K562 (cell line): ENCODE data around the gene TCEAL6. TPM values are rescaled to one million over a fixed set of nuclear protein-coding genes. Genes with fewer than 3 reads are reported as not detected.

Experiments
- ATAC-seq: fragments of 200-7000 bp; cut with Tn5 transposase; 3 replicates; pipeline ENCODE4 v1.9.1; 2020; ENCODE audit warnings: moderate library complexity
- BruUV-seq: library from RNA; stranded (reverse); fragments of 400-500 nt; replicated peaks from 2 replicates; lab custom pipeline; 2021; lab: Mats Ljungman, UMichigan
- CTCF ChIA-PET: fragments of 300-600 bp; formaldehyde crosslinking; extraction: SDS; loops from one replicate; lab custom pipeline; 2021; ENCODE audit warnings: low intra/inter-chr PET ratio; lab: Yijun Ruan, JAX
- POLR2A ChIA-PET: fragments of 300-600, 350-650 bp; sonication (Branson Sonifier 250); formaldehyde crosslinking; extraction: SDS; loops from one replicate; lab custom pipeline; 2021; ENCODE audit warnings: antibody characterized with exemption, inconsistent platforms; lab: Yijun Ruan, JAX
- DNase-seq, 4 experiments: peaks; one replicate each; pipeline versions ENCODE4 v3.0.0 to v3.0.0-alpha.2; 2011 to 2018; ENCODE audit warnings: low spot score in 3 of 4, mixed read lengths in 3 of 4; ENCODE audit errors: extremely low read depth in 1 of 4
- FAIRE-seq: peaks from 2 replicates; lab custom pipeline; 2011; peaks lifted over from hg19 to GRCh38; lab: Jason Lieb, UNC
- H2AFZ ChIP-seq: 2 replicates; pipeline ENCODE4 v1.6.0; 2011; ENCODE audit warnings: low read depth, low read length, control low read depth, inconsistent platforms
- H3K27ac ChIP-seq: fragments of 200-600 bp; 3 replicates; pipeline ENCODE4 v1.8.0; 2011; ENCODE audit warnings: low read depth, mild to moderate bottlenecking, control low read depth, inconsistent platforms, low read length, moderate library complexity, mixed read lengths; ENCODE audit errors: extremely low read depth
- H3K27me3 ChIP-seq, 2 experiments: fragments of 300-600 bp in 1 of 2; 2 replicates in 1 of 2; 3 replicates in 1 of 2; pipeline versions ENCODE4 v1.6.0 to v1.8.0; 2011; ENCODE audit warnings: inconsistent platforms in 2 of 2, low read length in 2 of 2, mild to moderate bottlenecking in 1 of 2, mixed read lengths in 1 of 2, moderate library complexity in 1 of 2; ENCODE audit not compliant: control insufficient read depth in 2 of 2, insufficient read depth in 2 of 2
- H3K36me3 ChIP-seq: fragments of 300-600 bp; 3 replicates; pipeline ENCODE4 v1.8.0; 2011; ENCODE audit warnings: mild to moderate bottlenecking, low read length, inconsistent platforms; ENCODE audit not compliant: control insufficient read depth, insufficient read depth
- H3K4me1 ChIP-seq, 2 experiments: fragments of 200-600 bp in 1 of 2; replicated peaks in 1 of 2; 2 replicates in 1 of 2; 3 replicates in 1 of 2; pipeline versions ENCODE4 v1.5.1 to v1.8.0; 2011; ENCODE audit warnings: inconsistent platforms in 2 of 2, low read length in 2 of 2, mild to moderate bottlenecking in 1 of 2, mixed read lengths in 1 of 2, moderate library complexity in 1 of 2; ENCODE audit not compliant: control insufficient read depth in 2 of 2, insufficient read depth in 2 of 2
- H3K4me2 ChIP-seq: 2 replicates; pipeline ENCODE4 v1.6.1; 2011; ENCODE audit warnings: low read length, control low read depth, inconsistent platforms, mixed read lengths; ENCODE audit not compliant: insufficient read depth
- H3K4me3 ChIP-seq: fragments of 200-600 bp; sonication (generic), shearing (Covaris generic); 2 replicates; pipeline ENCODE4 v1.5.1; 2016; ENCODE audit warnings: control low read depth, inconsistent platforms
- H3K79me2 ChIP-seq: fragments of 200-600 bp; 3 replicates; pipeline ENCODE4 v1.8.0; 2011; ENCODE audit warnings: low read length, inconsistent platforms; ENCODE audit not compliant: control insufficient read depth, insufficient read depth
- H3K9ac ChIP-seq, 2 experiments: 2 replicates each; pipeline versions ENCODE4 v1.6.0 to v1.6.1; 2011; ENCODE audit warnings: low read depth in 2 of 2, low read length in 2 of 2, control low read depth in 1 of 2, inconsistent platforms in 1 of 2, mild to moderate bottlenecking in 1 of 2, mixed read lengths in 1 of 2; ENCODE audit not compliant: insufficient read depth in 1 of 2
- H3K9me1 ChIP-seq: one replicate; pipeline ENCODE4 v1.6.0; 2011; ENCODE audit warnings: inconsistent platforms, mild to moderate bottlenecking, low read length, moderate library complexity; ENCODE audit not compliant: control insufficient read depth, insufficient read depth
- H3K9me3 ChIP-seq: replicated peaks from 2 replicates; pipeline ENCODE4 v1.5.1; 2011; ENCODE audit warnings: low read depth, low read length, inconsistent platforms; ENCODE audit not compliant: control insufficient read depth, insufficient read depth
- H4K20me1 ChIP-seq: replicated peaks from 2 replicates; pipeline ENCODE4 v1.6.1; 2011; ENCODE audit warnings: low read length, inconsistent platforms, mixed read lengths; ENCODE audit not compliant: control insufficient read depth, insufficient read depth
- CTCF ChIP-seq, 3 experiments: IDR thresholded peaks in 2 of 3; conservative IDR thresholded peaks in 1 of 3; 2 replicates each; pipeline ENCODE4 v1.5.1; 2011 to 2012; ENCODE audit warnings: low read length in 3 of 3, mild to moderate bottlenecking in 3 of 3, control low read depth in 2 of 3, improper control_type of control experiment in 1 of 3, inconsistent platforms in 1 of 3, low read depth in 1 of 3, mixed read lengths in 1 of 3, moderate library complexity in 1 of 3; ENCODE audit not compliant: insufficient read depth in 2 of 3
- CTCFL ChIP-seq: IDR thresholded peaks from 2 replicates; pipeline ENCODE4 v1.6.1; 2011; ENCODE audit warnings: borderline replicate concordance, low read depth, mild to moderate bottlenecking, moderate library complexity, low read length; ENCODE audit not compliant: insufficient read depth, poor library complexity, severe bottlenecking
- PBX2 ChIP-seq, 2 experiments: IDR thresholded peaks in 1 of 2; conservative IDR thresholded peaks in 1 of 2; 2 replicates each; pipeline ENCODE4 v1.6.1; 2016; ENCODE audit warnings: low read depth in 2 of 2, mild to moderate bottlenecking in 1 of 2, missing compliant biosample characterization in 1 of 2, missing genetic modification characterization in 1 of 2, moderate library complexity in 1 of 2
- WGBS: fragments of 100-300 bp; shearing (Covaris generic); methylation state at CpG from one replicate; pipeline ENCODE4 v1.1.6; 2016; ENCODE audit warnings: low coverage, mixed read lengths; ENCODE audit not compliant: insufficient coverage; ENCODE audit errors: missing lambda C conversion rate; 5-methylcytosine and 5-hydroxymethylcytosine counted together
- in situ Hi-C: fragments of 300-500 bp; cut with MboI; formaldehyde crosslinking; loops from 4 replicates; pipeline ENCODE4 v1.15.0; 2018; ENCODE audit warnings: inconsistent platforms, mixed read lengths
- intact Hi-C: fragments of 100-400 bp; cut with micrococcal nuclease; formaldehyde crosslinking; loops from 2 replicates; pipeline ENCODE4 v1.14.2; 2022
- polyA plus RNA-seq, 8 experiments: library from polyadenylated mRNA; depleted of rRNA in 4 of 8; stranded (reverse) in 5 of 8; unstranded in 3 of 8; fragments of >200 nt; fragmentation: Nextera tagmentation in 2 of 8; fragmentation: Illumina TruSeq in 1 of 8; extraction: Ambion mirVana in 2 of 8; extraction: Trizol in 1 of 8; gene quantifications; 2 replicates each; pipeline versions ENCODE4 v1.2.1 to v1.2.3, GENCODE V29; 2011 to 2014; ENCODE audit warnings: inconsistent platforms in 1 of 8, missing spikeins in 1 of 8
- total RNA-seq, 7 experiments: library from RNA; depleted of rRNA in 6 of 7; stranded (reverse); fragments of >200 nt in 6 of 7; fragmentation: Illumina TruSeq in 2 of 7; extraction: Trizol in 2 of 7; gene quantifications; 2 replicates each; pipeline versions ENCODE4 v1.2.1 to v1.2.3, GENCODE V29; 2011 to 2021; ENCODE audit warnings: low replicate concordance in 1 of 7

The TCEAL6 gene
- total and polyA plus RNA-seq, 9 of the 15 experiments (the other 6 are each of a cell fraction or from before 2014, with no cell fraction given) = not detected

- peak; percentile 50; the same call in 2 of the 3 replicates for ATAC-seq
- DNase-seq = peak in 2 of 4 experiments; percentile 9 to 11
These were observed 12.1 kb upstream of the TCEAL6 start for GRCh38 chrX:102154218-102154860.

More at GRCh38 chrX:102154218-102154860, 12.1 kb upstream of the TCEAL6 start:
- Histone ChIP-seq H3K4me3 (no peak overlapping the region), H4K20me1 (no peaks in the 10 kb centered on the region), H3K9ac (no peak overlapping the region), H3K27me3 (no peaks in the 10 kb centered on the region), H3K36me3 (no peaks in the 10 kb centered on the region), H3K27ac (no peak overlapping the region), H3K9me1 (no peaks in the 10 kb centered on the region), H3K9me3 (no peaks in the 10 kb centered on the region), H3K4me1 (no peaks in the 10 kb centered on the region; a peak in 1 of 5 replicates), H2AFZ (no peak overlapping the region), H3K4me2 (no peak overlapping the region), H3K79me2 (no peaks in the 10 kb centered on the region)
- FAIRE-seq = no peak
- CTCF ChIA-PET = no interaction called here
- POLR2A ChIA-PET = no interaction called here
- in situ Hi-C loops = loop anchor here (25.0 kb wide), 1 partner anchor 308 kb away; the partner anchor contains the start of gene TCP11X2
- WGBS = 0% methylated on average over 10 of the region's 11 CpGs
- intact Hi-C loops = no loop called here
- no TSS peak for BruUV-seq
- TF ChIP-seq CTCFL = peak; percentile 38
- TF ChIP-seq PBX2 (CRISPR knock-in tag; IDR thresholded peaks at IDR 0.05; ENCODE audit: low read depth) = no peak
- no peak for TF ChIP-seq PBX2 (tag; conservative IDR thresholded peaks at IDR 0.05; ENCODE audit: low read depth)
- TF ChIP-seq CTCF (IDR thresholded peaks at IDR 0.05 in 2 of 3, conservative IDR thresholded peaks at IDR 0.05 in 1 of 3; ENCODE audit: insufficient read depth in 2 of 3, low read depth in 1 of 3, low read length in 3 of 3) = peak in 2 of 3 experiments; percentile 27 to 45; a peak in 4 of 6 replicates
